ENCODE data around the gene GFY.
"Not testable (repeated sequence)": the region's sequence is repeated elsewhere in the genome, so short reads cannot be mapped to it uniquely, and the experiment has no call there.

The GFY gene

DNA sequence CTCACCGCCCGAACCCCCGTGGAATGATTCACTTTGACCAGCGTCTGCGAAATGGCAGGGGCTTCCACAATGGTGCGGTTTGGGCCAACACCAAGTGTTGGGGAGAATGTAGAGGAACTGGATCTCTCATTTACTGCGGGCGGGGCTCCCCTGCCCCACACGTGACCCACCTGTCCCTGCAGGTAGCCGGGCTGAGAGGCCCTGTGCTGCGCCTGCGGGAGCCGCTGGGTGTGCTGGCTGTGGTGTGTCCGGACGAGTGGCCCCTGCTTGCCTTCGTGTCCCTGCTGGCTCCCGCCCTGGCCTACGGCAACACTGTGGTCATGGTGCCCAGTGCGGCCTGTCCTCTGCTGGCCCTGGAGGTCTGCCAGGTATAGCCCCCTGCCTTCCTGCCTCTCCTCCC is 43.0 kb downstream of the GFY start:
- TF ChIP-seq CTCF (IDR thresholded peaks at IDR 0.05; ENCODE audit: extremely low read depth, insufficient read depth, missing control alignments), result no peak
- no peak for DNase-seq (ENCODE audit: low spot score)
- in situ Hi-C loops (cut with MboI; ENCODE audit: low pct_unique_long_range_greater_than_20kb, low sequenced_read_pairs, unreplicated experiment), result no loop called here

GRCh38 chr19:49468746-49469447 is 43.7 kb downstream of the GFY start:
- DNase-seq (ENCODE audit: low spot score), result peak; percentile 91
- TF ChIP-seq CTCF (IDR thresholded peaks at IDR 0.05; ENCODE audit: extremely low read depth, insufficient read depth, missing control alignments), result no peak
- in situ Hi-C loops (cut with MboI; ENCODE audit: low pct_unique_long_range_greater_than_20kb, low sequenced_read_pairs, unreplicated experiment), result no loop called here

GRCh38 chr19:49469828-49470614 is 44.8 kb downstream of the GFY start:
- peak; percentile 85 for DNase-seq (ENCODE audit: low spot score)
- in situ Hi-C loops (cut with MboI; ENCODE audit: low pct_unique_long_range_greater_than_20kb, low sequenced_read_pairs, unreplicated experiment), result no loop called here
- peak; percentile 89 for TF ChIP-seq CTCF (IDR thresholded peaks at IDR 0.05; ENCODE audit: extremely low read depth, insufficient read depth, missing control alignments)

DNA sequence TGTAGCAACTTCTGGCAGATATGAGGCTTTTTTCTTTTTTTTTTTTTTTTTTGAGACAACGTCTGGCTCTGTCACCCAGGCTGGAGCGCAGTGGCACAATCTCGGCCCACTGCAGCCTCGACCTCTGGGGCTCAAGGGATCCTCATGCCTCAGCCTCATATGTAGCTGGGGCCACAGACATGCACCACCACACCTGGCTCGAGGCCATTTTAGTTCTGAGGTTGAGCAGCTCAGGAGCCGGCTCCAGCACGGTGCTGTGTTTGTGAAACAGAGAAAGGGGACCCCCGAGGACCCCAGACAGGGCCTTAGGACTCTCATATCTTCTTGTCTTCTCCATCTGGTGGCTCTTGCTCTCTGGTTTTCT is 45.4 kb downstream of the GFY start:
- in situ Hi-C loops (cut with MboI; ENCODE audit: low pct_unique_long_range_greater_than_20kb, low sequenced_read_pairs, unreplicated experiment), result no loop called here
- no peak for DNase-seq (ENCODE audit: low spot score)
- TF ChIP-seq CTCF (IDR thresholded peaks at IDR 0.05; ENCODE audit: extremely low read depth, insufficient read depth, missing control alignments), result no peak

GRCh38 chr19:49472936-49473335 is 47.7 kb downstream of the GFY start:
- no peak for TF ChIP-seq CTCF (IDR thresholded peaks at IDR 0.05; ENCODE audit: extremely low read depth, insufficient read depth, missing control alignments)

DNA sequence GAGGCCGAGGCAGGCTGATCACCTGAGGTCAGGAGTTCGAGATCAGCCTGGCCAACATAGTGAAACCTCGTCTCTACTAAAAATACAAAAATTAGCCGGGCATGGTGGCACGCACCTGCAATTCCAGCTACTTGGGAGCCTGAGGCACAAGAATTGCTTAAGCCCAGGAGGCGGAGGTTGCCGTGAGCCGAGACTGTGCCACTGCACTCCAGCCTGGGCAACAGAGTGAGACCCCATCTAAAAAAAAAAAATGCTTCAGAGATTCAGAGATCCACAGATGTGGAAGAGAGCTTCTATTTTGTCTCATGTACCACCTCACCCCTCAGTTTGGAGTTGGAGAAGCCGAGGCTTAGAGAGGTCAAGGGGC is 48.3 kb downstream of the GFY start:
- in situ Hi-C loops (cut with MboI; ENCODE audit: low pct_unique_long_range_greater_than_20kb, low sequenced_read_pairs, unreplicated experiment); DNase-seq (ENCODE audit: low spot score): not testable (repeated sequence)

More at GRCh38 chr19:49472936-49473335, 47.7 kb downstream of the GFY start:
- DNase-seq (ENCODE audit: low spot score), result no peak
- in situ Hi-C loops (cut with MboI; ENCODE audit: low pct_unique_long_range_greater_than_20kb, low sequenced_read_pairs, unreplicated experiment), result no loop called here

DNA sequence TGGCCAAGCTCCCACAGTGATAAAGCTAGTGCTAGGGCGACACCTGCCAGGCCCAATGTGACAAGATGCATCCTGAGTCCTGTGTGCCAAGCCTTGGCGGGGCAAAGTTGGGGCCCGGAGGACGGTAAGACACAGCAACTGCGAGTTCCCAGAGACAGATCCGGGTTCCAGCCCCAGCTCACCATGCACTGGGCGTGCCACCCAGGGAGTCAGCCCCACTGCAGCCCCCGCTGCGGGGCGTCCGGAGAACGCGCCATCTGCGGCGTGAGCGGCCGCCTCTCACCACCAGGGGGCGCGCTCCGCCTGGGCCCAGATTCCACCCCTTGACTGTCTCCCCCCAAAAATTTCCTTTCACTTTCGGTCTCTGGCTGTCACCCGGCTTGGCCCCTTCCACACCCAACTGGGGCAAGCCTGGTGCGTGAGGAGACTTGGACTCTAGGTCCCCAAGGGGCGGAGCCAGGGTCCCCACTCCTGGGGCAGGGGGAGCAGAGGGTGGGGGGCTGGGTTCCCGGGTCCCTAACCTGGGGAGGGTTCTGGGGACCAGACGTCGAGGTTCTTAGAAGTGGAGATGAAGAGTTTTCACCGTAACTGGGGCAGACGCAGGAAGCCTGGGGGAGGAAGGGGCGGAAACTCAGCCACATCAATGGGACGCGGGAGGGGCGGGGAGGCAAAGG is 48.8 kb downstream of the GFY start, which contains the start of gene FLT3LG:
Gene FLT3LG, plus strand, starts transcription at position 348 of the 674 bp plus-strand sequence. CDS start 425 bp downstream, outside the sequence.
- peak; percentile 93 for DNase-seq (ENCODE audit: low spot score)
- TF ChIP-seq CTCF (IDR thresholded peaks at IDR 0.05; ENCODE audit: extremely low read depth, insufficient read depth, missing control alignments), result peak; percentile 94
- in situ Hi-C loops (cut with MboI; ENCODE audit: low pct_unique_long_range_greater_than_20kb, low sequenced_read_pairs, unreplicated experiment), result no loop called here

All from GM13977 (cell line).